H9 (cell line): Measurements from ENCODE around the gene TEX44. TPM values are rescaled to one million over a fixed set of nuclear protein-coding genes. Genes with fewer than 3 reads are reported as not detected.

Experiments used
- DNase-seq: peaks from one replicate; pipeline ENCODE4 v3.0.0-alpha.2; 2017
- H2AFZ ChIP-seq: one replicate; pipeline ENCODE4 v1.6.1; 2013; ENCODE audit warnings: mild to moderate bottlenecking, low read length, control low read depth, moderate library complexity
- H2AK5ac ChIP-seq: 2 replicates; pipeline ENCODE4 v1.6.1; 2013; ENCODE audit warnings: low read length, control low read depth, mixed read lengths; ENCODE audit not compliant: insufficient read length
- H2BK120ac ChIP-seq: one replicate; pipeline ENCODE4 v1.6.1; 2013; ENCODE audit warnings: low read depth, mild to moderate bottlenecking, low read length, control low read depth, inconsistent platforms; ENCODE audit not compliant: poor library complexity, severe bottlenecking
- H2BK12ac ChIP-seq: 2 replicates; pipeline ENCODE4 v1.6.1; 2013; ENCODE audit warnings: low read length, control low read depth, mixed read lengths, low read depth; ENCODE audit not compliant: insufficient read length
- H2BK15ac ChIP-seq: 2 replicates; pipeline ENCODE4 v1.6.1; 2013; ENCODE audit warnings: low read depth, low read length, control low read depth
- H2BK20ac ChIP-seq: one replicate; pipeline ENCODE4 v1.6.1; 2013; ENCODE audit warnings: low read depth, mild to moderate bottlenecking, low read length, control low read depth, inconsistent platforms; ENCODE audit not compliant: poor library complexity, severe bottlenecking
- H2BK5ac ChIP-seq: 2 replicates; pipeline ENCODE4 v1.6.1; 2013; ENCODE audit warnings: low read length, control low read depth, mixed read lengths; ENCODE audit not compliant: insufficient read length
- H3K14ac ChIP-seq: 2 replicates; pipeline ENCODE4 v1.6.1; 2013; ENCODE audit warnings: low read length, control low read depth; ENCODE audit not compliant: insufficient read depth
- H3K18ac ChIP-seq: 2 replicates; pipeline ENCODE4 v1.6.1; 2013; ENCODE audit warnings: low read depth, mild to moderate bottlenecking, mixed read lengths, low read length, control low read depth; ENCODE audit not compliant: insufficient read length
- H3K23ac ChIP-seq: 2 replicates; pipeline ENCODE4 v1.6.1; 2013; ENCODE audit warnings: low read length, control low read depth, mixed read lengths, low read depth; ENCODE audit not compliant: insufficient read length
- H3K23me2 ChIP-seq: 2 replicates; pipeline ENCODE4 v1.6.1; 2013; ENCODE audit warnings: low read depth, mild to moderate bottlenecking, mixed read lengths, low read length, control low read depth; ENCODE audit not compliant: insufficient read length, poor library complexity, severe bottlenecking
- H3K27ac ChIP-seq: 2 replicates; pipeline ENCODE4 v1.5.1; 2013; ENCODE audit warnings: low read length, control low read depth, mixed read lengths, low read depth; ENCODE audit not compliant: insufficient read length
- H3K27me3 ChIP-seq: 2 replicates; pipeline ENCODE4 v1.6.1; 2013; ENCODE audit warnings: low read length, control low read depth, inconsistent platforms; ENCODE audit not compliant: insufficient read depth
- H3K4ac ChIP-seq: 2 replicates; pipeline ENCODE4 v1.6.1; 2013; ENCODE audit warnings: low read depth, mild to moderate bottlenecking, control low read depth, inconsistent platforms, low read length, moderate library complexity
- H3K4me1 ChIP-seq: 2 replicates; pipeline ENCODE4 v1.6.1; 2013; ENCODE audit warnings: low read length, control low read depth, inconsistent platforms; ENCODE audit not compliant: insufficient read depth
- H3K4me2 ChIP-seq: 2 replicates; pipeline ENCODE4 v1.6.1; 2013; ENCODE audit warnings: low read length, control low read depth, mixed read lengths; ENCODE audit not compliant: insufficient read length, insufficient read depth
- H3K56ac ChIP-seq: 2 replicates; pipeline ENCODE4 v1.6.1; 2013; ENCODE audit warnings: low read depth, mild to moderate bottlenecking, mixed read lengths, low read length, control low read depth; ENCODE audit not compliant: insufficient read length
- H3K79me1 ChIP-seq: 2 replicates; pipeline ENCODE4 v1.6.1; 2013; ENCODE audit warnings: low read depth, mild to moderate bottlenecking, moderate library complexity, low read length, control low read depth, inconsistent platforms; ENCODE audit not compliant: insufficient read depth, poor library complexity, severe bottlenecking
- H3K79me2 ChIP-seq: 2 replicates; pipeline ENCODE4 v1.6.1; 2013; ENCODE audit warnings: low read length, control low read depth, inconsistent platforms; ENCODE audit not compliant: insufficient read depth
- H3K9ac ChIP-seq: 2 replicates; pipeline ENCODE4 v1.6.1; 2013; ENCODE audit warnings: low read length, control low read depth, mixed read lengths; ENCODE audit not compliant: insufficient read length; ENCODE audit errors: extremely low read depth
- H3K9me3 ChIP-seq: one replicate; pipeline ENCODE4 v1.6.1; 2013; ENCODE audit warnings: low read depth, low read length, inconsistent platforms; ENCODE audit not compliant: control insufficient read depth
- H3T11ph ChIP-seq: one replicate; pipeline ENCODE4 v1.6.1; 2013; ENCODE audit warnings: mild to moderate bottlenecking, low read length, control low read depth, inconsistent platforms
- H4K20me1 ChIP-seq: one replicate; pipeline ENCODE4 v1.6.1; 2013; ENCODE audit not compliant: control insufficient read depth, insufficient read length, insufficient read depth
- H4K5ac ChIP-seq: 2 replicates; pipeline ENCODE4 v1.6.1; 2013; ENCODE audit warnings: low read depth, mild to moderate bottlenecking, mixed read lengths, low read length, control low read depth; ENCODE audit not compliant: insufficient read length
- H4K8ac ChIP-seq: replicated peaks from 2 replicates; pipeline ENCODE4 v1.6.1; 2013; ENCODE audit warnings: low read length, control low read depth, mixed read lengths, low read depth; ENCODE audit not compliant: insufficient read length
- H4K91ac ChIP-seq: 2 replicates; pipeline ENCODE4 v1.6.1; 2013; ENCODE audit warnings: low read depth, mild to moderate bottlenecking, moderate library complexity, mixed read lengths, low read length, control low read depth; ENCODE audit not compliant: insufficient read length
- H3K27ac Mint-ChIP-seq, 3 experiments: 2 replicates in 2 of 3; 3 replicates in 1 of 3; pipeline ENCODE4 v1.8.0; 2020 to 2021; ENCODE audit warnings: mixed read lengths in 3 of 3, mild to moderate bottlenecking in 1 of 3, moderate library complexity in 1 of 3
- H3K27me3 Mint-ChIP-seq: 2 replicates; pipeline ENCODE4 v1.8.0; 2021; ENCODE audit warnings: low read depth, mild to moderate bottlenecking, moderate library complexity, mixed read lengths
- H3K36me3 Mint-ChIP-seq, 3 experiments: 2 replicates in 2 of 3; 3 replicates in 1 of 3; pipeline ENCODE4 v1.8.0; 2020 to 2021; ENCODE audit warnings: low read depth in 3 of 3, mixed read lengths in 3 of 3; ENCODE audit not compliant: insufficient read depth in 1 of 3
- H3K4me1 Mint-ChIP-seq, 2 experiments: 2 replicates each; pipeline ENCODE4 v1.8.0; 2020; ENCODE audit warnings: mixed read lengths in 2 of 2
- H3K4me3 Mint-ChIP-seq, 2 experiments: 2 replicates in 1 of 2; 3 replicates in 1 of 2; pipeline ENCODE4 v1.8.0; 2020 to 2021; ENCODE audit warnings: mild to moderate bottlenecking in 2 of 2, mixed read lengths in 2 of 2, moderate library complexity in 1 of 2
- H3K9me3 Mint-ChIP-seq, 2 experiments: 2 replicates in 1 of 2; 3 replicates in 1 of 2; pipeline ENCODE4 v1.8.0; 2020; ENCODE audit warnings: mild to moderate bottlenecking in 2 of 2, mixed read lengths in 2 of 2, moderate library complexity in 1 of 2
- CTCF ChIP-seq: fragments of 200-600 bp; sonication (generic); conservative IDR thresholded peaks from 3 replicates; pipeline ENCODE4 v1.8.0; 2021; ENCODE audit warnings: antibody characterized with exemption, mild to moderate bottlenecking
- WGBS: extraction: QIAGEN DNeasy Blood & Tissue Kit; methylation state at CpG from one replicate; pipeline ENCODE4 v1.1.7; 2013; ENCODE audit warnings: missing lambda C conversion rate, low lambda C conversion rate, mixed read lengths; ENCODE audit not compliant: insufficient read length; ENCODE audit errors: extremely low coverage; 5-methylcytosine and 5-hydroxymethylcytosine counted together
- total RNA-seq: library from RNA; stranded (reverse); gene quantifications from 2 replicates; pipeline ENCODE4 v1.2.1, GENCODE V29; 2021

Gene TEX44
- total RNA-seq, 1 experiment from 2014 or later = not detected

DNA sequence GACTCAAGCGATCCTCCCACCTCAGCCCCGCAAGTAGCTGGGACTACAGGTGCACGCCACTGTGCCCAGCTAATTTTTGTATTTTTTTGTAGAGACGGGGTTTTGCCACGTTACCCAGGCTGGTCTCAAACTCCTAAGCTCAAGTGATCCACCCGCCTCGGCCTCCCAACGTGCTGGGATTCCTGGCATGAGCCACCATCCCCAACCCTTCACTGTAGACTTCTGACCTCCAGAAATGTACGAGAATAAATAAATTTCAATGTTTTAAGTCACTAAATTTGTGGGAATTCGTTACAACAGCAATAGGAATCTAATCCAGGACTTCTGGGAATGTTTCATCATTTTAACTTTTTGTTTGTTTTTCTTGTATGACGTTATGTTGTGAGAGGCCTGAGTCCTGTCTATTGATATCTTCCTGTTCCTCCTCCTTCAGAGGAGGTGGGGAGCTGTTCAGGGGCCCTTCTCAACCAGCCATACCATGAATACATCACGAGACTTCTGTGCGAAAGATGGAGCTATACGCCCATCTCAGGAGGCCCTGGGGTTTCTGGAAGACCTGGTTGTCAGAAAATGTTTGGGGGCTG is 40.0 kb downstream of the TEX44 start:
- Histone ChIP-seq H3K23ac (no peak overlapping the region), H4K5ac (no peak overlapping the region)

More for the DNA sequence above, 40.0 kb downstream of the TEX44 start:
- Histone ChIP-seq H3K18ac (no peak overlapping the region), H3K9ac (no peak overlapping the region), H3K27me3 (no peaks in the 10 kb centered on the region), H2AFZ (no peak overlapping the region), H2BK12ac (no peak overlapping the region), H3K4me2 (no peak overlapping the region), H3T11ph (no peak overlapping the region), H2AK5ac (no peak overlapping the region), H3K79me1 (no peaks in the 10 kb centered on the region), H2BK15ac (no peak overlapping the region), H4K20me1 (no peaks in the 10 kb centered on the region), H3K56ac (no peak overlapping the region), H2BK5ac (no peak overlapping the region), H3K79me2 (no peaks in the 10 kb centered on the region), H3K4ac (no peak overlapping the region), H4K8ac (no peak overlapping the region), H3K9me3 (no peaks in the 10 kb centered on the region), H3K23me2 (peaks cover 2% of the 10 kb centered on the region), H3K14ac (no peak overlapping the region), H4K91ac (no peak overlapping the region), H3K4me1 (no peaks in the 10 kb centered on the region), H2BK20ac (no peak overlapping the region), H2BK120ac (no peak overlapping the region), H3K27ac (no peak overlapping the region)
- no peak overlapping the region for H3K27ac Mint-ChIP-seq
- no peaks in the 10 kb centered on the region for H3K36me3 Mint-ChIP-seq
- no peak for TF ChIP-seq CTCF
- no peak for DNase-seq
- H3K27me3 Mint-ChIP-seq = no peaks in the 10 kb centered on the region
- peaks cover 12% of the 10 kb centered on the region in 2 experiments for H3K4me1 Mint-ChIP-seq
- no CpG with 5 or more reads among the region's 14 CpGs for WGBS
- no peaks in the 10 kb centered on the region for H3K9me3 Mint-ChIP-seq
- H3K4me3 Mint-ChIP-seq = no peak overlapping the region
